ENCODE data around the gene PI4KB.

The PI4KB gene

DNA sequence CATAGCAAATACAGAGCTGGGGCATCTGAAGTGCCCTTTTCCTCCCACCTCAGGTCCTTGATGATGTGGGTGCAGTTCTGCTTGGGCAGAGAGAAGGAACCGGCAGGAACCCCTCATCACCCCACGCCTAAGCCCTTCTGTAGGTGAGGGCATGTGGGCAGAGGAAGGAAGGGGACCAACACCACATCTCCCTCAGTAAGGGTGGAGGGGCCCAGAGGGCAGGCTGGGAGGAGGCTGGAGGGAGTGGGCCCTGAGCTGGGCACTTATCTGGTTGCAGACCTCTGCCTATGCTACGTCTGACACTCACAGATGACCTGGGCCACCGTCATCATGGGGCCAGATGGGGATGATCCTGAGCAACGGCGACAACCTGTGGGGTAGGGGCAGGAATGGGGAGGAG is 34.1 kb downstream of the PI4KB start:
- Histone ChIP-seq H4K20me1 (ENCODE audit: low read depth, low read length) (no peaks in the 10 kb centered on the region), H3K27ac (ENCODE audit: low read depth, low read length) (no peak overlapping the region), H3K9ac (ENCODE audit: low read length) (no peak overlapping the region), H3K79me2 (ENCODE audit: insufficient read depth, low read length) (no peaks in the 10 kb centered on the region), H3K27me3 (ENCODE audit: low read length) (no peaks in the 10 kb centered on the region), H3K4me2 (ENCODE audit: low read depth, low read length, poor library complexity, severe bottlenecking) (no peak overlapping the region), H3F3A (ENCODE audit: insufficient read depth) (no peaks in the 10 kb centered on the region), H2AFZ (ENCODE audit: low read depth, low read length, severe bottlenecking) (no peak overlapping the region), H3K9me3 (ENCODE audit: insufficient read depth, low read length) (no peaks in the 10 kb centered on the region), H3K9me2 (replicated peaks; ENCODE audit: insufficient read depth, low read length) (no peaks in the 10 kb centered on the region), H3K36me3 (ENCODE audit: low read length) (peaks cover 4% of the 10 kb centered on the region; the same call in 1 of the 2 replicates), H3K4me3 (ENCODE audit: insufficient read depth, low read length, poor library complexity, severe bottlenecking) (no peak overlapping the region)
- TF ChIP-seq, protein P1, sequence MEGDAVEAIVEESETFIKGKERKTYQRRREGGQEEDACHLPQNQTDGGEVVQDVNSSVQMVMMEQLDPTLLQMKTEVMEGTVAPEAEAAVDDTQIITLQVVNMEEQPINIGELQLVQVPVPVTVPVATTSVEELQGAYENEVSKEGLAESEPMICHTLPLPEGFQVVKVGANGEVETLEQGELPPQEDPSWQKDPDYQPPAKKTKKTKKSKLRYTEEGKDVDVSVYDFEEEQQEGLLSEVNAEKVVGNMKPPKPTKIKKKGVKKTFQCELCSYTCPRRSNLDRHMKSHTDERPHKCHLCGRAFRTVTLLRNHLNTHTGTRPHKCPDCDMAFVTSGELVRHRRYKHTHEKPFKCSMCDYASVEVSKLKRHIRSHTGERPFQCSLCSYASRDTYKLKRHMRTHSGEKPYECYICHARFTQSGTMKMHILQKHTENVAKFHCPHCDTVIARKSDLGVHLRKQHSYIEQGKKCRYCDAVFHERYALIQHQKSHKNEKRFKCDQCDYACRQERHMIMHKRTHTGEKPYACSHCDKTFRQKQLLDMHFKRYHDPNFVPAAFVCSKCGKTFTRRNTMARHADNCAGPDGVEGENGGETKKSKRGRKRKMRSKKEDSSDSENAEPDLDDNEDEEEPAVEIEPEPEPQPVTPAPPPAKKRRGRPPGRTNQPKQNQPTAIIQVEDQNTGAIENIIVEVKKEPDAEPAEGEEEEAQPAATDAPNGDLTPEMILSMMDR (IDR thresholded peaks at IDR 0.05; ENCODE audit: insufficient read depth, low read length, poor library complexity, severe bottlenecking): no peak
- TF ChIP-seq EZH2phosphoT487 (conservative IDR thresholded peaks at IDR 0.05; ENCODE audit: low read length): no peak

DNA sequence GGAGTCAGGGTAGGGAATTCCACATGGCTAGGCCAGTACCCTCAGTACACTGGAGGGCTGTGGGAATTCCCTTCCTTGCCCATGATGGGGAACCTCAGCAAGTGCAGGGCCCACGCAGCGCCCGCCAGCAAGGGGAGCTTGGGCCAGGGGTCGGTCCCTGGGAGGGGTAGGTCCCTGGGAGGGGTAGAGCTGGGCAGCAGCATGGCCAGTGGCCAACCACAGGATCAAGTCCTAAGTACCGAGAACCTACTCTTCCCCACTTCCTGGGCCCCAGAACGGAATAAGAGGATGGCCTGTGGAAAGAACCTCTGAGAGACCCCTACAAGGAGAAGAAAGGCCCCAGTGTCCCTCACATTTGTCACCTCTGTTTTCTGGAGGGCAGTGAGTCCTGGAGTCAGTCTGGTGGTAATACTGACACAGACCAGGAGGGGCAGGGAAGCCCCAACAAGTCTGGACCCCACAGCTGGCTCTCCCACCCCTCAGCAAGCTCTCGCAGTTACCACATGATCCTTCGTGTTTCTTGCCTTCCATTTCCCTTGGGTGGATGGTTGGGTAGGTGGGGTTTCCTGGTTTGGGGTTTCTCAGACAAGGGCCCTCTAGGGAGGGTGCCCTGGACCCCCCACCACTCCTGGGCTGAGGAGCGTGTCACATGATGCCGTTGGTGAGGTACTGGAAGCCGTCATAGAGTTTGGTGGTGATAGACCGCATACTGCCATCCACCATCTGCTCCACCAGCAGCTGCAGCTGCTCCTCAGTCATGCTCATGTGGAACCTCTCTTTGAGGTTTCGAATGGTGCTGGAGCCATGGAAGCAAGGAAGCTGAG is 34.8 kb downstream of the PI4KB start:
- Histone ChIP-seq H4K20me1 (ENCODE audit: low read depth, low read length) (no peaks in the 10 kb centered on the region; the same call in 1 of the 2 replicates), H3K4me3 (ENCODE audit: insufficient read depth, low read length, poor library complexity, severe bottlenecking) (no peak overlapping the region), H3F3A (ENCODE audit: insufficient read depth) (no peaks in the 10 kb centered on the region), H3K79me2 (ENCODE audit: insufficient read depth, low read length) (no peaks in the 10 kb centered on the region; the same call in 1 of the 2 replicates), H3K9ac (ENCODE audit: low read length) (no peak overlapping the region), H3K27me3 (ENCODE audit: low read length) (no peaks in the 10 kb centered on the region), H2AFZ (ENCODE audit: low read depth, low read length, severe bottlenecking) (no peak overlapping the region), H3K36me3 (ENCODE audit: low read length) (no peaks in the 10 kb centered on the region; the same call in 1 of the 2 replicates), H3K27ac (ENCODE audit: low read depth, low read length) (no peak overlapping the region), H3K4me2 (ENCODE audit: low read depth, low read length, poor library complexity, severe bottlenecking) (no peak overlapping the region), H3K9me2 (replicated peaks; ENCODE audit: insufficient read depth, low read length) (no peaks in the 10 kb centered on the region), H3K9me3 (ENCODE audit: insufficient read depth, low read length) (no peaks in the 10 kb centered on the region)
- TF ChIP-seq EZH2phosphoT487 (conservative IDR thresholded peaks at IDR 0.05; ENCODE audit: low read length): no peak
- TF ChIP-seq, protein P1 (IDR thresholded peaks at IDR 0.05; ENCODE audit: insufficient read depth, low read length, poor library complexity, severe bottlenecking): no peak

DNA sequence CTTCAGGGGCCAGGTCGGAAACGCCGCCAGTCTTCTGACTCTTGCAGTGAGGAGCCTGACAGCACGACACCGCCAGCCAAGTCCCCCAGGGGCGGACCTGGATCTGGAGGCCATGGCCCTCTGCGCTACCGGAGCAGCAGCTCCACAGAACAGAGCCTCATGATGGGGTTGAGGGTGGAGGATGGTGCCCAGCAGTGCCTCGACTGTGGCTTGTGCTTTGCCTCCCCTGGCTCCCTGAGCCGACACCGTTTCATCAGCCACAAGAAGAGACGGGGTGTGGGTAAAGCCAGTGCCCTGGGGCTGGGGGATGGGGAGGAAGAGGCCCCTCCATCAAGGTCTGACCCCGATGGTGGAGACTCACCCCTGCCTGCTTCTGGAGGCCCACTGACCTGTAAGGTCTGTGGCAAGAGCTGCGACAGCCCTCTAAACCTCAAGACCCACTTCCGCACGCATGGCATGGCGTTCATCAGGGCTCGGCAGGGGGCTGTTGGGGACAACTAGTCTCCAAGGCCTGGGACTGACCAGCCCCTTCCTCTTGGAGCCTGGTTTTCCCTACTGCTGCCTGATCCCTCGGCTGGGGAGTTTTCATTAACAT is 36.4 kb downstream of the PI4KB start:
- H3K9me2 ChIP-seq (replicated peaks; ENCODE audit: insufficient read depth, low read length): no peaks in the 10 kb centered on the region
- no peak overlapping the region for H3K4me3 ChIP-seq (ENCODE audit: insufficient read depth, low read length, poor library complexity, severe bottlenecking)
- no peaks in the 10 kb centered on the region; the same call in 1 of the 2 replicates for H3K36me3 ChIP-seq (ENCODE audit: low read length)
- no peak overlapping the region for H3K4me2 ChIP-seq (ENCODE audit: low read depth, low read length, poor library complexity, severe bottlenecking)
- no peak for TF ChIP-seq EZH2phosphoT487 (conservative IDR thresholded peaks at IDR 0.05; ENCODE audit: low read length)
- TF ChIP-seq, protein P1 (IDR thresholded peaks at IDR 0.05; ENCODE audit: insufficient read depth, low read length, poor library complexity, severe bottlenecking): no peak
- H3K27me3 ChIP-seq (ENCODE audit: low read length): no peaks in the 10 kb centered on the region
- no peak overlapping the region for H3K9ac ChIP-seq (ENCODE audit: low read length)
- H3K27ac ChIP-seq (ENCODE audit: low read depth, low read length): no peak overlapping the region
- H2AFZ ChIP-seq (ENCODE audit: low read depth, low read length, severe bottlenecking): no peak overlapping the region
- no peaks in the 10 kb centered on the region for H3K9me3 ChIP-seq (ENCODE audit: insufficient read depth, low read length)
- no peaks in the 10 kb centered on the region; the same call in 1 of the 2 replicates for H4K20me1 ChIP-seq (ENCODE audit: low read depth, low read length)
- no peaks in the 10 kb centered on the region for H3F3A ChIP-seq (ENCODE audit: insufficient read depth)
- no peaks in the 10 kb centered on the region; the same call in 1 of the 2 replicates for H3K79me2 ChIP-seq (ENCODE audit: insufficient read depth, low read length)

Data from SU-DHL-6 (cell line).